K562 (cell line): Measurements from ENCODE around the gene CCDC74B. TPM values are rescaled to one million over a fixed set of nuclear protein-coding genes. Genes with fewer than 3 reads are reported as not detected.
"Not testable (repeated sequence)": the region's sequence is repeated elsewhere in the genome, so short reads cannot be mapped to it uniquely, and the experiment has no call there.

ENCODE experiments used
- CTBP1 ChIP-seq: fragments of 450-650 bp; IDR thresholded peaks from 2 replicates; pipeline ENCODE4 v1.6.1; 2016; ENCODE audit warnings: borderline replicate concordance
- polyA plus RNA-seq, 8 experiments: library from polyadenylated mRNA; depleted of rRNA in 4 of 8; stranded (reverse) in 5 of 8; unstranded in 3 of 8; fragments of >200 nt; fragmentation: Nextera tagmentation in 2 of 8; fragmentation: Illumina TruSeq in 1 of 8; extraction: Ambion mirVana in 2 of 8; extraction: Trizol in 1 of 8; gene quantifications; 2 replicates each; pipeline versions ENCODE4 v1.2.1 to v1.2.3, GENCODE V29; 2011 to 2014; ENCODE audit warnings: inconsistent platforms in 1 of 8, missing spikeins in 1 of 8
- total RNA-seq, 7 experiments: library from RNA; depleted of rRNA in 6 of 7; stranded (reverse); fragments of >200 nt in 6 of 7; fragmentation: Illumina TruSeq in 2 of 7; extraction: Trizol in 2 of 7; gene quantifications; 2 replicates each; pipeline versions ENCODE4 v1.2.1 to v1.2.3, GENCODE V29; 2011 to 2021; ENCODE audit warnings: low replicate concordance in 1 of 7
- TF ChIP-seq, protein P1 (sequence below), 2 experiments: fragments of 450-650 bp; formaldehyde crosslinking in 1 of 2; IDR thresholded peaks; 2 replicates each; pipeline versions ENCODE4 v1.4.0 to v1.6.1; 2014 to 2020; ENCODE audit warnings: mild to moderate bottlenecking in 2 of 2, borderline replicate concordance in 1 of 2, low read depth in 1 of 2
- TF ChIP-seq, protein P2 (sequence below): sonication (generic); formaldehyde crosslinking; IDR thresholded peaks from 2 replicates; pipeline ENCODE4 v1.8.1; 2023; ENCODE audit warnings: mild to moderate bottlenecking, missing genetic modification reagents

Gene CCDC74B
- total and polyA plus RNA-seq, 9 of the 15 experiments (the other 6 are each of a cell fraction or from before 2014, with no cell fraction given), result 0.04 to 1.5 (median 0.52) TPM; not detected in 1

DNA sequence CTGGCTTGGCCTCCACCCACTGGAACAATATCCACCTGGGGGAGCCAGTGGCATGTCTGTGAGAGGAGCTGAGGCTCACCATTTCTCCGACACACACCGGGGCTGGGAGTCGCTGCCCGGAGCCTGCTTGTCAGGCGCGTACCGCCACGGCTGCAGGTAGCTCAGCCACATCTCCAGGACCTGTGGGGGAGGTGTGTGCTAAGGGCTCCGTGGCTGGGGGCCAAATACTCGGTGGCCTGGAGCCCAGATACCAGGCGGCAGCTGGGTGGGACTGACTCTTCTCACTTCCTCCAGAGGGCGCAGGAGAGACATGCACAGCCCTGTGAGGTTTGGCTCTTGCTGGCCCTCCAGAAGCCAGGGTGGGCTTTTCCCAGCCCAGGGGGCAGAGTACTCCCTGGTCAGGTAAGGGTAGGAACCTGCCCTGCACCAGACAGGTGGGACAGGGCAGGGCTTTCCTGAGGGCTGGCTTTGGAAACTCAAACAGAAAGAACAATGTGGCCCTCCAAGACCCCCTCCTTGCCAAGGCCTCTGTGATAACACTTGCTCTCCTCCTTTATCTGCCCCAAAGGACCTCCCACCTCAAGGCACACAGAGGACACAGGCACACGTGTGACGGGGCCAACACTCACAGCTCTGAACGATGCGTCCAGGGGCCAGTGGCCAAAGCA, 11.2 kb upstream of the CCDC74B start (continued):
- TF ChIP-seq, protein P1, sequence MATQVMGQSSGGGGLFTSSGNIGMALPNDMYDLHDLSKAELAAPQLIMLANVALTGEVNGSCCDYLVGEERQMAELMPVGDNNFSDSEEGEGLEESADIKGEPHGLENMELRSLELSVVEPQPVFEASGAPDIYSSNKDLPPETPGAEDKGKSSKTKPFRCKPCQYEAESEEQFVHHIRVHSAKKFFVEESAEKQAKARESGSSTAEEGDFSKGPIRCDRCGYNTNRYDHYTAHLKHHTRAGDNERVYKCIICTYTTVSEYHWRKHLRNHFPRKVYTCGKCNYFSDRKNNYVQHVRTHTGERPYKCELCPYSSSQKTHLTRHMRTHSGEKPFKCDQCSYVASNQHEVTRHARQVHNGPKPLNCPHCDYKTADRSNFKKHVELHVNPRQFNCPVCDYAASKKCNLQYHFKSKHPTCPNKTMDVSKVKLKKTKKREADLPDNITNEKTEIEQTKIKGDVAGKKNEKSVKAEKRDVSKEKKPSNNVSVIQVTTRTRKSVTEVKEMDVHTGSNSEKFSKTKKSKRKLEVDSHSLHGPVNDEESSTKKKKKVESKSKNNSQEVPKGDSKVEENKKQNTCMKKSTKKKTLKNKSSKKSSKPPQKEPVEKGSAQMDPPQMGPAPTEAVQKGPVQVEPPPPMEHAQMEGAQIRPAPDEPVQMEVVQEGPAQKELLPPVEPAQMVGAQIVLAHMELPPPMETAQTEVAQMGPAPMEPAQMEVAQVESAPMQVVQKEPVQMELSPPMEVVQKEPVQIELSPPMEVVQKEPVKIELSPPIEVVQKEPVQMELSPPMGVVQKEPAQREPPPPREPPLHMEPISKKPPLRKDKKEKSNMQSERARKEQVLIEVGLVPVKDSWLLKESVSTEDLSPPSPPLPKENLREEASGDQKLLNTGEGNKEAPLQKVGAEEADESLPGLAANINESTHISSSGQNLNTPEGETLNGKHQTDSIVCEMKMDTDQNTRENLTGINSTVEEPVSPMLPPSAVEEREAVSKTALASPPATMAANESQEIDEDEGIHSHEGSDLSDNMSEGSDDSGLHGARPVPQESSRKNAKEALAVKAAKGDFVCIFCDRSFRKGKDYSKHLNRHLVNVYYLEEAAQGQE (IDR thresholded peaks at IDR 0.05; ENCODE audit: borderline replicate concordance), result peak; percentile 30; the same call in 1 of the 2 replicates
- TF ChIP-seq, protein P1 (CRISPR knock-in tag; IDR thresholded peaks at IDR 0.05; ENCODE audit: low read depth), result not testable (repeated sequence)
- peak; percentile 15; the same call in 1 of the 2 replicates for TF ChIP-seq CTBP1
- TF ChIP-seq, protein P2, sequence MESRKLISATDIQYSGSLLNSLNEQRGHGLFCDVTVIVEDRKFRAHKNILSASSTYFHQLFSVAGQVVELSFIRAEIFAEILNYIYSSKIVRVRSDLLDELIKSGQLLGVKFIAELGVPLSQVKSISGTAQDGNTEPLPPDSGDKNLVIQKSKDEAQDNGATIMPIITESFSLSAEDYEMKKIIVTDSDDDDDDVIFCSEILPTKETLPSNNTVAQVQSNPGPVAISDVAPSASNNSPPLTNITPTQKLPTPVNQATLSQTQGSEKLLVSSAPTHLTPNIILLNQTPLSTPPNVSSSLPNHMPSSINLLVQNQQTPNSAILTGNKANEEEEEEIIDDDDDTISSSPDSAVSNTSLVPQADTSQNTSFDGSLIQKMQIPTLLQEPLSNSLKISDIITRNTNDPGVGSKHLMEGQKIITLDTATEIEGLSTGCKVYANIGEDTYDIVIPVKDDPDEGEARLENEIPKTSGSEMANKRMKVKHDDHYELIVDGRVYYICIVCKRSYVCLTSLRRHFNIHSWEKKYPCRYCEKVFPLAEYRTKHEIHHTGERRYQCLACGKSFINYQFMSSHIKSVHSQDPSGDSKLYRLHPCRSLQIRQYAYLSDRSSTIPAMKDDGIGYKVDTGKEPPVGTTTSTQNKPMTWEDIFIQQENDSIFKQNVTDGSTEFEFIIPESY (CRISPR knock-in tag), result peak; percentile 52; the same call in 1 of the 2 replicates
